HFFc6 (cell line): Measurements from ENCODE around the gene HOXD11. TPM values are rescaled to one million over a fixed set of nuclear protein-coding genes. Genes with fewer than 3 reads are reported as not detected.

Experiments
- DNase-seq: peaks from one replicate; pipeline ENCODE4 v3.0.0-alpha.2; 2018
- H3K27ac Mint-ChIP-seq: 2 replicates; pipeline ENCODE4 v1.8.0; 2020; ENCODE audit warnings: mild to moderate bottlenecking, mixed read lengths
- H3K27me3 Mint-ChIP-seq: 2 replicates; pipeline ENCODE4 v1.8.0; 2021; ENCODE audit warnings: mild to moderate bottlenecking, moderate library complexity, mixed read lengths; ENCODE audit not compliant: insufficient read depth
- H3K36me3 Mint-ChIP-seq: 2 replicates; pipeline ENCODE4 v1.8.0; 2021; ENCODE audit warnings: low read depth, mixed read lengths
- H3K4me1 Mint-ChIP-seq: 2 replicates; pipeline ENCODE4 v1.8.0; 2020; ENCODE audit warnings: low read depth, mixed read lengths
- H3K4me3 Mint-ChIP-seq: 2 replicates; pipeline ENCODE4 v1.8.0; 2020; ENCODE audit warnings: mild to moderate bottlenecking, moderate library complexity, mixed read lengths
- H3K9me3 Mint-ChIP-seq: 2 replicates; pipeline ENCODE4 v1.8.0; 2020; ENCODE audit warnings: mild to moderate bottlenecking, mixed read lengths
- CTCF ChIP-seq: fragments of 200-600 bp; sonication (generic); IDR thresholded peaks from 2 replicates; pipeline ENCODE4 v1.5.0; 2021; ENCODE audit warnings: antibody characterized with exemption, mild to moderate bottlenecking
- long read RNA-seq: library from polyadenylated mRNA; unstranded; transcript quantifications from one replicate; pipeline ENCODE4 v2.0.0, GENCODE V29; 2019
- total RNA-seq, 6 experiments: library from RNA; stranded (reverse); fragmentation: NEBNext Ultra II Directional; extraction: Animal tissue kit (Norgen Biotek cat#: 25700); gene quantifications; 2 replicates in 1 of 6; 3 replicates in 5 of 6; pipeline ENCODE4 v1.2.3, GENCODE V29; 2021

The HOXD11 gene
- 10 to 100 TPM in 1 of 6 experiments, 1 to 10 TPM in 5; 6.0 to 10.2 (median 7.6) TPM for total RNA-seq
- long read RNA-seq, transcript HOXD11-202 (2 exons, 1,259 nt), result major isoform, 5 of 17 reads
- long read RNA-seq, partial matches to known transcripts, result 2 of 17 reads
- long read RNA-seq, other reads (novel, unspliced or antisense), result 10 of 17 reads

GRCh38 chr2:176106581-176107539 lies at the start of gene HOXD11:
TSS of gene HOXD11 (plus strand) at chr2:176107280. CDS start at chr2:176107356, 76 bp downstream.
- H3K4me1 Mint-ChIP-seq, result peaks cover 40% of the 10 kb centered on the region
- H3K4me3 Mint-ChIP-seq, result peak within 1 kb of the TSS; percentile 88
- H3K27ac Mint-ChIP-seq, result peak within 1 kb of the TSS; percentile 77
- peak; percentile 43 for DNase-seq
- H3K36me3 Mint-ChIP-seq, result peaks cover 6% of the 10 kb centered on the region
- H3K27me3 Mint-ChIP-seq, result peaks cover 11% of the 10 kb centered on the region
- no peaks in the 10 kb centered on the region for H3K9me3 Mint-ChIP-seq
- no peak; the same call in 1 of the 2 replicates for TF ChIP-seq CTCF

- peaks cover 3% of the 10 kb centered on the region for H3K9me3 Mint-ChIP-seq
- H3K27ac Mint-ChIP-seq, result no peak overlapping the region
- H3K27me3 Mint-ChIP-seq, result peaks cover 6% of the 10 kb centered on the region; the same call in 1 of the 2 replicates
- H3K4me3 Mint-ChIP-seq, result no peak overlapping the region
- H3K36me3 Mint-ChIP-seq, result no peaks in the 10 kb centered on the region
- no peaks in the 10 kb centered on the region for H3K4me1 Mint-ChIP-seq
- no peak for TF ChIP-seq CTCF
- DNase-seq, result no peak
These were observed 43.1 kb upstream of the HOXD11 start for GRCh38 chr2:176063958-176064357.

GRCh38 chr2:176066645-176067588 lies 40.2 kb upstream of the HOXD11 start:
- Mint-ChIP-seq H3K36me3 (no peaks in the 10 kb centered on the region), H3K27ac (no peak overlapping the region), H3K4me1 (no peaks in the 10 kb centered on the region), H3K9me3 (peaks cover 3% of the 10 kb centered on the region), H3K4me3 (no peak overlapping the region), H3K27me3 (peaks cover 13% of the 10 kb centered on the region)
- no peak for TF ChIP-seq CTCF
- DNase-seq, result no peak

GRCh38 chr2:176067589-176068418 lies 39.3 kb upstream of the HOXD11 start:
- H3K9me3 Mint-ChIP-seq, result peaks cover 3% of the 10 kb centered on the region
- no peak for DNase-seq
- H3K27me3 Mint-ChIP-seq, result peaks cover 9% of the 10 kb centered on the region
- no peak overlapping the region for H3K27ac Mint-ChIP-seq
- no peak for TF ChIP-seq CTCF
- H3K4me1 Mint-ChIP-seq, result no peaks in the 10 kb centered on the region
- H3K4me3 Mint-ChIP-seq, result no peak overlapping the region
- no peaks in the 10 kb centered on the region for H3K36me3 Mint-ChIP-seq
